Glutamatergic neuron (in vitro differentiated cells): ENCODE results near the gene SCN8A. TPM values are rescaled to one million over a fixed set of nuclear protein-coding genes. Genes with fewer than 3 reads are reported as not detected.

Experiments used
- DNase-seq: peaks from one replicate; pipeline ENCODE4 v3.0.0; 2022
- H3K27ac Mint-ChIP-seq: one replicate; pipeline ENCODE4 v1.8.0; 2020; ENCODE audit warnings: mild to moderate bottlenecking, mixed read lengths, inconsistent platforms; ENCODE audit not compliant: unreplicated experiment
- H3K27me3 Mint-ChIP-seq: one replicate; pipeline ENCODE4 v1.8.0; 2020; ENCODE audit warnings: mild to moderate bottlenecking, moderate library complexity, mixed read lengths, inconsistent platforms; ENCODE audit not compliant: unreplicated experiment
- H3K36me3 Mint-ChIP-seq: one replicate; pipeline ENCODE4 v1.8.0; 2020; ENCODE audit warnings: mild to moderate bottlenecking, mixed read lengths, inconsistent platforms; ENCODE audit not compliant: unreplicated experiment
- H3K4me1 Mint-ChIP-seq: one replicate; pipeline ENCODE4 v1.8.0; 2020; ENCODE audit warnings: mild to moderate bottlenecking, low read depth, mixed read lengths, inconsistent platforms; ENCODE audit not compliant: unreplicated experiment
- H3K4me3 Mint-ChIP-seq: one replicate; pipeline ENCODE4 v1.8.0; 2020; ENCODE audit warnings: mild to moderate bottlenecking, mixed read lengths, inconsistent platforms; ENCODE audit not compliant: unreplicated experiment
- H3K9me3 Mint-ChIP-seq: one replicate; pipeline ENCODE4 v1.8.0; 2020; ENCODE audit warnings: mild to moderate bottlenecking, moderate library complexity, mixed read lengths, inconsistent platforms; ENCODE audit not compliant: unreplicated experiment
- total RNA-seq: library from RNA; stranded (reverse); fragmentation: NEBNext Ultra II Directional; extraction: Animal tissue kit (Norgen Biotek cat#: 25700); gene quantifications from one replicate; pipeline ENCODE4 v1.2.1, GENCODE V29; 2021; ENCODE audit not compliant: unreplicated experiment
- TF ChIP-seq, protein P1 (sequence below): fragments of 200-600 bp; sonication (generic); IDR thresholded peaks from one replicate; pipeline ENCODE4 v1.5.0; 2021; ENCODE audit not compliant: partially characterized antibody, unreplicated experiment

Gene SCN8A
- total RNA-seq, 1 donor from 2014 or later: 47.6 TPM

- H3K9me3 Mint-ChIP-seq: peaks cover 3% of the 10 kb centered on the region
- TF ChIP-seq, protein P1, sequence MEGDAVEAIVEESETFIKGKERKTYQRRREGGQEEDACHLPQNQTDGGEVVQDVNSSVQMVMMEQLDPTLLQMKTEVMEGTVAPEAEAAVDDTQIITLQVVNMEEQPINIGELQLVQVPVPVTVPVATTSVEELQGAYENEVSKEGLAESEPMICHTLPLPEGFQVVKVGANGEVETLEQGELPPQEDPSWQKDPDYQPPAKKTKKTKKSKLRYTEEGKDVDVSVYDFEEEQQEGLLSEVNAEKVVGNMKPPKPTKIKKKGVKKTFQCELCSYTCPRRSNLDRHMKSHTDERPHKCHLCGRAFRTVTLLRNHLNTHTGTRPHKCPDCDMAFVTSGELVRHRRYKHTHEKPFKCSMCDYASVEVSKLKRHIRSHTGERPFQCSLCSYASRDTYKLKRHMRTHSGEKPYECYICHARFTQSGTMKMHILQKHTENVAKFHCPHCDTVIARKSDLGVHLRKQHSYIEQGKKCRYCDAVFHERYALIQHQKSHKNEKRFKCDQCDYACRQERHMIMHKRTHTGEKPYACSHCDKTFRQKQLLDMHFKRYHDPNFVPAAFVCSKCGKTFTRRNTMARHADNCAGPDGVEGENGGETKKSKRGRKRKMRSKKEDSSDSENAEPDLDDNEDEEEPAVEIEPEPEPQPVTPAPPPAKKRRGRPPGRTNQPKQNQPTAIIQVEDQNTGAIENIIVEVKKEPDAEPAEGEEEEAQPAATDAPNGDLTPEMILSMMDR: no peak
- peaks cover 2% of the 10 kb centered on the region for H3K27me3 Mint-ChIP-seq
- no peak for DNase-seq
- H3K36me3 Mint-ChIP-seq: peaks cover 8% of the 10 kb centered on the region
- no peak overlapping the region for H3K4me3 Mint-ChIP-seq
- H3K27ac Mint-ChIP-seq: no peak overlapping the region
- H3K4me1 Mint-ChIP-seq: peaks cover 4% of the 10 kb centered on the region
These were observed 135.9 kb downstream of the SCN8A start for GRCh38 chr12:51726931-51727330.

DNA sequence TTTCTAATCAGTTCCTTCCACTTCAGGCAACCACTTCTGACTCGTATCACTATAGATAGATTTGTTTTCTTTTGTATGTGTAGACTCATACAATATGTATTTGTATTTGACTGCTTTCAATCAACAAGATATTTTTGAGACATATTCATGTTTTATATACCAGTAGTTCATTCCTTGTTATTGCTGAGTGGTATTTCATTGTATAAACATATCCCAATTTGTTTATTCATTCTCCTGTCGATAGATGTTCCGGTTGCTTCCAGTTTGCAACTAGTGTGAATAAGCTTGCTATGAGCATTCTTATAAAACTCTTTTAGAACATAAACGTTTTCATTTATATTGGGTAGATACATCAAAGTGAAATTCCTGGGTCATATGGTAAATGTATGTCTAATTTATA lies 138.3 kb downstream of the SCN8A start:
- TF ChIP-seq, protein P1: no peak
- peaks cover 2% of the 10 kb centered on the region for H3K27me3 Mint-ChIP-seq
- DNase-seq: no peak
- H3K36me3 Mint-ChIP-seq: peaks cover 28% of the 10 kb centered on the region
- H3K27ac Mint-ChIP-seq: no peak overlapping the region
- peaks cover 3% of the 10 kb centered on the region for H3K9me3 Mint-ChIP-seq
- peaks cover 4% of the 10 kb centered on the region for H3K4me1 Mint-ChIP-seq
- H3K4me3 Mint-ChIP-seq: no peak overlapping the region

DNA sequence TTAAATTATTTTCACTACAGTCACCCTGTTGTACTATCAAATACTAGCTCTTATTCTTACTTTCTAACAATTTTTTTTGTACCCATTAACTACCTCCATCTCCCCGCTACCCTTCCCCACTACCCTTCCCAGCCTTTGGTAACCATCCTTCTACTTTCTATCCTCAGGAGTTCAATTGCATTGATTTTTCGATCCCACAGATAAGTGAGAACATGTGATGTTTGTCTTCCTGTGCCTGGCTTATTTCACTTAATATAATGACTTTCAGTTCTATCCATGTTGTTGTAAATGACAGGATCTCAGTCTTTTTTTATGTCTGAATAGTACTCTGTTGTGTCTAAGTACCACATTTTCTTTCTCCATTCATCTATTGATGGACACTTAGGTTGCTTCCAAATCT lies 139.7 kb downstream of the SCN8A start:
- peaks cover 28% of the 10 kb centered on the region for H3K36me3 Mint-ChIP-seq
- no peak overlapping the region for H3K4me3 Mint-ChIP-seq
- DNase-seq: no peak
- TF ChIP-seq, protein P1: no peak
- H3K27ac Mint-ChIP-seq: no peak overlapping the region
- H3K9me3 Mint-ChIP-seq: peaks cover 3% of the 10 kb centered on the region
- H3K27me3 Mint-ChIP-seq: peaks cover 2% of the 10 kb centered on the region
- peaks cover 4% of the 10 kb centered on the region for H3K4me1 Mint-ChIP-seq

- H3K4me1 Mint-ChIP-seq: no peaks in the 10 kb centered on the region
- no peaks in the 10 kb centered on the region for H3K9me3 Mint-ChIP-seq
- DNase-seq: no peak
- no peaks in the 10 kb centered on the region for H3K27me3 Mint-ChIP-seq
- H3K4me3 Mint-ChIP-seq: no peak overlapping the region
- H3K36me3 Mint-ChIP-seq: peaks cover 12% of the 10 kb centered on the region
- H3K27ac Mint-ChIP-seq: no peak overlapping the region
- TF ChIP-seq, protein P1: no peak
These were observed 149.5 kb downstream of the SCN8A start for GRCh38 chr12:51740536-51740935.

DNA sequence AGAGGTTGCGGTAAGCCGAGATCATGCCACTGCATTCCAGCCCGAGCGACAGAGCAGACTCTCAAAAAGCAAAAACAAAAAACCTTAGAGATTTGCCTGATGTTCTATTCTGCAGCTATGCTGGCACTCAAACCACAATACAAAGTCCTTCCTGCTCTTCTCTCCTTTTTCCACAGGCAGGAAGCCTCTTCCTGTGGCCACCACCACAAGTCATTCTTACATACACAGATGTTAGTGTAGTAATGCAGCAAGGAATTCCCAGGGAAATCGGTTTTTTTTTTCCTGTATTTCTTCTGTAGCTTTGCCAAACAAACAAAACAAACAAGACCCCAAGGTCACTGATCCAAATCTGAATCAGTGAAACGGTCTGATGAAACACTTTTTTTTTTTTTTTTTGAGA lies 153.2 kb downstream of the SCN8A start:
- Mint-ChIP-seq H3K27me3 (no peaks in the 10 kb centered on the region), H3K36me3 (peaks cover 12% of the 10 kb centered on the region), H3K27ac (no peak overlapping the region), H3K4me1 (no peaks in the 10 kb centered on the region), H3K4me3 (no peak overlapping the region), H3K9me3 (no peaks in the 10 kb centered on the region)
- TF ChIP-seq, protein P1: no peak
- no peak for DNase-seq
